ENCODE measurements around the gene KCTD14.
"Not testable (repeated sequence)": the region's sequence is repeated elsewhere in the genome, so short reads cannot be mapped to it uniquely, and the experiment has no call there.

KCTD14 gene

DNA sequence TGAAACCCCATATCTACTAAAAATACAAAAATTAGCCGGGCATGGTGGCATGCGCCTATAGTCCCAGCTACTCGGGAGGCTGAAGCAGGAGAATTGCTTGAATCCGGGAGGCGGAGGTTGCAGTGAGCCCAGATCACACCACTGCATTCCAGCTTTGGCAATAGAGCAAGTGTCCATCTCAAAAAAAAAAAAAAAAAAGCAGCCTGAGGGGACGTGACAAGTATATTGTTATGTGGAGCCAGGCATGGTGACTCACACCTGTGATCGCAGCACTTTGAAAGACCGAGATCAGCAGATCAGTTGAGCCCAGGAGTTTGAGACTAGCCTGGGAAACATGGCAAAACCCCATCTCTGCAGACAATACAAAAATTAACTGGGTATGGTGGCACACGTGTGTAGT is 5.3 kb upstream of the KCTD14 start:
- not testable (repeated sequence) for FAIRE-seq
- peak; percentile 47 for DNase-seq (ENCODE audit: insufficient read length, low spot score)

DNA sequence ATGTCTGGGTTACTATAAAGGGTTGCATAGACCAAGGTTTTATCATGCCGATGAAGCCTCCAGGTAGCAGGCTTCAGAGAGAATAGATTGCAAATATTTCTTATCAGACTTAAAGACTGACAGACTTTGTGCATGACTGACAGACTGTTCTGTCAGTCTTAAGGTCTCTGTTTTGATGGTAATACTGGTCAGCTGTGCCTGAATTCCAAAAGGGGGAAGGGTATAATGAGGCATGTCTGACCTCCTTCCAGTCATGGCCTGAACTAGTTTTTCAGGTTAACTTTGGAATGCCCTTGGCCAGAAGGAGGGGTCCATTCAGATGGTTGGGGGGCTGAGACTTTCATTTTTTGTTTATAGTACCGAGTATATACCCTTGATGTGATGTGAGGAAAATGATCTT is 4.7 kb upstream of the KCTD14 start:
- FAIRE-seq (no peak), DNase-seq (ENCODE audit: insufficient read length, low spot score) (no peak)

DNA sequence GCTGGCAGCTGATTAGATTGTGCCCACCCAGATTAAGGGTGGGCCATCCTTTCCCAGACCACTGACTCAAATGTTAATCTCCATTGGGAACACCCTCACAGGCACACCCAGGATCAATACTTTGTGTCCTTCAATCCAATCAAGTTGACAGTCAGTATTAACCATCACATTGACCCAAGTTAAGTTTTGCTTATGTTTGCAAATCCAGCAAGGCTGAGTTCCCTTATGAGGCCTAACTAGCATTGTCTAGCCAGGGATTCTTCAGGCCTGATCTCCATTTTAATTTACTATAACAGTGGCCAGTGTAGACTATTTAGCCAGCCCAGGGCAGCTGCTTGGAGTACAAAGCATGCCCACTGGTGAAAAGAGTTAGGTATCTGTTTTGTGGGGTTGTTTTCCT is 2.3 kb upstream of the KCTD14 start:
- no peak for DNase-seq (ENCODE audit: insufficient read length, low spot score)
- FAIRE-seq: no peak

DNA sequence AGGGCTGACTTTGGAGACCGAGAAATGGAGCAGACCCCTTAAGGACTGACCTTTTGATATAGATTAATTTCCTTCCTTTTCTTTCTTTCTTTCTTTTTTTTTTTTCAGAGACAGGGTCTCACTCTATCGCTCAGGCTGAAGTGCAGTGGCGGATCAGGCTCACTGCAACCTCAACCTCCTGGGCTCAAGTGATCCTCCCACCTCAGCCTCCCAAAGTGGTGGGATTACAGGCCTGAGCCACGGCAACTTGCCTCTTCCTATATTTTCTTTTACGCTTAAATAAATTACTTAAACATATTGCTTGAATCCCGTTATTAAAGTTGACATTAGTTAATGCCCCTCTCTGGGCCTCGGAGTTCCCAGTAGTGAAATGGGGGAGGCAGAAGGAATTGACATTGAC is 350 bp upstream of the KCTD14 start:
- FAIRE-seq: no peak
- DNase-seq (ENCODE audit: insufficient read length, low spot score): no peak

DNA sequence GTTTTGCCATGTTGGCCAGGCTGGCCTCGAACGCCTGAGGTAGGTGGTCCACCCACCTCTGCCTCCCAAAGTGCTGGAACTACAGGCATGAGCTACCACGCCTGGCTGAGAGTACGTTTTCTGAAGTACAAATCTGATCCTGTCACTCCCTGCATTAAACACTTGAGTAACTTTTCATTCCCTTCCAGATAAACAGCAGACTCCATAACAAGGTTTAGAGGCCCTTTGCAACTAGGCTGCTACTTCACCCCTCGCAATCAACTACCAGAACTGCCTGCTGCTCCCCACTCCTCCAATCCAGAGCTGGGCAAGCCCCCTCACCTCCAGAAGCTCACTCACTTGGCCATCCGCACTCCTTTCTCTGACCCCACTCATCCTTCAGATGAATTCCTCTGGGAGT is 1.5 kb downstream of the KCTD14 start:
- DNase-seq (ENCODE audit: insufficient read length, low spot score) (no peak), FAIRE-seq (no peak)

DNA sequence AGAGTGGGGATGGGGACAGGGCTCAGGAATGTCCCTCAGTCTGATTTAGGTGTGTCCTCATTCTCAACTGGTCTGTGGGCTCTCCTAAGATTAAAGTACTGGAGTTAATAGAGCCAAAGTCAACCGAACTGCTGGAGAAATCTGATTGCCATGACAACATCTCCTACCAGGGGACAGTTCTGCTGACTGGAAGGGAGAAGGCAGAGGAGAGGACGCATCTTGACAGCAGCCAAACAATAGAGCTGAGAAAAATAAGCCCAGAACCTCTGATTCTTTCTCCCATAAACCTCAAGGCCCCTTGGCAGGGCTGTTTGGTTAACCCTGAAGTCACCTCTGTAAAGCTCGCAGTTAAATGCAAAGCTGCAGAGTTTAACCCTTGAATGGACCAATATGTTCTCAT is 2.8 kb downstream of the KCTD14 start:
- DNase-seq (ENCODE audit: insufficient read length, low spot score) (no peak), FAIRE-seq (no peak)

DNA sequence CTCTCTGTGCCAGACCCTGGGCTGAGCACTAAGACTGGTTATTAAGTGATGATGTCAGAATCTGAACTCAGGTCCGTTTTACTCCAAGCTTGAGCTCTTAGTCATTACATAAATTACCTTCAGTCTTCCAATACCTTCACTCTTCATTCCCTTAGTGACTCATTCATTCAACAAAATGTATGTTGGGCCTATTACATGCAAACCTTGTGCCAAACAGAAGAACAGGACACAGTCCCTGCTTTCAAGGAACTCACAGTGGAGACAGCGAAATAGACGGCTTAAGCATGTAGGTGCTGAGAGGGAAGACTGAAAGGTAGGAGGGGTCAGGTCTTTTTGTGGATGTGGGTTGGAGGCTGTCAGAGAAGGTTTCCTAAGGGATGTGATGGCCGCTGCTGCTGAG is 3.3 kb downstream of the KCTD14 start:
- DNase-seq (ENCODE audit: insufficient read length, low spot score): no peak

DNA sequence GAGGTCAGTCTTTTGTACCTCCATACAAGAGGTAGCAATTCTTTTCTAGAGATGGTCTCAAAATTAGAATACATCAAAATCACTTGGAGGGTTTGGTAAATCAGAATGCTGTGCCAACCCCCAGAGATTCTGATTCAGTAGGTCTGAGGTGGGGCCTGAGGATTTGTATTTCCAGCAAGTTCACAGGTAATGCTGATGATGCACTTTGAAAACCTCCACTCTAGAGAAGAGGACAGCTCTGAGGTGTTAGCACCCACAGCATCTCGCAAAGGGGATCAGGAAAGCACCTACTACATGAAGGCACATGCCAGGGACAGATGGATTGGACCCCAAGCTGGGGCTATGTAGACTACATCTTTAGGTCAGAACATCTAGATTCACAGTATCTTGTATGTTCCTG is 7.2 kb downstream of the KCTD14 start:
- DNase-seq (ENCODE audit: insufficient read length, low spot score) (no peak), FAIRE-seq (no peak)

More for the DNA sequence above, 3.3 kb downstream of the KCTD14 start:
- FAIRE-seq: no peak

DNA sequence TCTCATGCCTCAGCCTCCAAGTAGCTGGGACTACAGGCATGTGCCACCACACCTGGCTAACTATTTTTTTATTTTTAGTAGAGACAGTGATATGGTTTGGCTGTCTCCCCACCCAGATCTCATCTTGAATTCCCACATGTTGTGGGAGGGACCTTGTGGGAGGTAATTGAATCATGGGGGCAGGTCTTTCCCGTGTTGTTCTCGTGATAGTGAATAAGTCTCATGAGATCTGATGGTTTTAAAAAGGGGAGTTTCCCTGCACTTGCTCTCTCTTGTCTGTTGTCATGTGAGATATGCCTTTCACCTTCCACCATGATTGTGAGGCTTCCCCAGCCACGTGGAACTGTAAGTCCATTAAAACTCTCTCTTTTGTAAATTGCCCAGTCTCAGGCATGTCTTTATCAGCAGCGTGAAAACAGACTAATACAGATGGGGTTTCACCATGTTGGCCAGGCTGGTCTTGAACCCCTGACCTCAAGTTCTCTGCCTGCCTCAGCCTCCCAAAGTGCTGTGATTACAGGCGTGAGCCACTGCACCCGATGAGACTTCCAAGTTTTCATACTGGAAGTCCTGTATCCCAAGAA is 8.0 kb downstream of the KCTD14 start:
- FAIRE-seq; DNase-seq (ENCODE audit: insufficient read length, low spot score): not testable (repeated sequence)

DNA sequence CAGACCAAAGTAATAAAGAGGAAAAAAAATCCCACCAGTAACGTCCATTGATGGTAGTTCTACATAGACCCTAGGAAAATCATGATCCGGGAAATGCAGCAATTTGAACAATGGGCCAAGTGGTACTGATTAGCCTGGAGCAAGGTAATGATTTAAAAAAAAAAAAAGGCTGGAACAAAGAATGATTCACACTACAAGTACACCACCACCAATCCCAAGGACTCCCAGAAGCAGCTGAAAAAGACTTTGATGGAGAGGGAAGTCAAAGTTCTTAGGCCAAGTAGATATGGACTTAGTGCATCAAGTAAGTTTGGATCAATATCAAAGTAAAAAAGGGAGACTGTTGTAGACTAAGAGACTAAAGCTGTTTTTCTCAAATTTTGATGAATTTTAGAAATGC is 11.8 kb downstream of the KCTD14 start:
- FAIRE-seq (no peak), DNase-seq (ENCODE audit: insufficient read length, low spot score) (no peak)

DNA sequence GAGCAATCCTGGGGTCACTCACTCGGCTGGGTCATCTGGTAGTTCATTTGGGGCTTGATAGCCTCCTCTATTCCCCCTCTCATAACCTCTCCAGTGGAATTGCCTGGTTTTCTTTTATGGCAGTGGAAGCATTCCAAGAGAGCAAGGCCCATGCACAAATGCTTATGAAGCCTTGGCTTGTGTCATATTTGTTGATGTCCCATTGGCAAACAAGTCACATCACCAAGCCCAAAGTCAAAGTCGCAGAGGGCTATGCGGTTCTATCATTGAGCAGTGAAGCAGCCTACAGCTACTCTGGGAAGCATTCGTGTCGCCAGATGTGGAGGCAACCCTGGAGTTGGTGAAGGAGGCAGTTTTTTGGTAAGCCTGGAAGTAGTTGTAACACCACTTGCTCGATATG is 12.3 kb downstream of the KCTD14 start:
- no peak for DNase-seq (ENCODE audit: insufficient read length, low spot score)
- no peak for FAIRE-seq

DNA sequence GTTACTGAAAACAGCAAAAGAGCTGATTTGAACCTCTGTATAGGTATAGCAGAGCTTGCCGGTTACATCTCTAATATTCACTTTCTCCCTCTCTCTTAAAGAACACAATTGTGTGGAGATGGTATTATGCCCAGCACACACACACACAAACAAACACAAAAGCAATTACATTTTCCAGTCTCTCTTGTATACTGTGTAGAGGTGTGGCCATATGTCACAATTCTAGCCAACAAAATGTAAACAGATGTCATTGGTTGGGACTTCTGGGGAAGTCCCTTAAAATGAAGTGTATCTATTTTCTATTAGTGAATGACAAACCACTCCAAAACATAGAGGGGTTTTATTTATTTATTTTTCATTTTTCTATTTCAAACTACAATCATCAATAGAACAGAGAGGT is 12.8 kb downstream of the KCTD14 start:
- FAIRE-seq (no peak), DNase-seq (ENCODE audit: insufficient read length, low spot score) (no peak)

DNA sequence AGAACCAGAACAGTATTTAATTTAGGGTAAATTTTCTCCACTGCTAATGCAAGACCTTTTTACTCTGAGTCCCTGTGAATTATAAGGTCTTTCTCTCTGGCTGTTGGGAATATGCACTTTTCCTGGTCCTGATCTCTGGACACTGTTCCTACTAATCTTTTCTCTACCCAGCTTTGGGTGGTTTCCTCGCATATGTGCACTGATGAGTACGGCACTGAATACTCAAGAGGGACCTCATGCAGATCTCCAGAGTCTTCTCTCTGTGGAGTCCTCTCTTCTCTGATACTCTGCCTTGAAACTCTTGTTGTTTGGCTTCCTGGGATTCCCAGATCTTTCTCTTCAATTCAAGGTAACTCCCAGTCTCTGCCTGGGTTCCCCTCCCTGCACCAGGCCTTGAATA is 14.0 kb downstream of the KCTD14 start:
- FAIRE-seq (no peak), DNase-seq (ENCODE audit: insufficient read length, low spot score) (no peak)

DNA sequence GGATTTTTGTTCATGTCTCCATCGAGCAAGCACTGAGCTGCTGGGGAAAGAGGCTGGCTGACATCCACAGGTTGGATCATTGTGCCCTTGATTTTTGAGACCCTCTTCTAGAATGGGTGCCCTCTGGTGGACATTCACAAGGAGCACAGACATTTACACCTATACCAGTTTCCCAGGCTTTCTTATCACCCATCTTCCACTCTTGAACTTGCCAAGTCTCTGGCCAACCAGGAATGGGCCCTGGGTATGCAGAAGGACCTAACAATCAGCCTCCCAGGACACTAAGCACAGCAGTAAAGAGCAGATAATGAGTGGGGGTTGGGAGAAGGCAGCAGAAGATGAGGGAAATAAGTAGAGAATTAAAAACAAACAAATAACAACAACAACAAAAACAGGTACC is 22.9 kb downstream of the KCTD14 start:
- peak; percentile 75 for DNase-seq (ENCODE audit: insufficient read length, low spot score)
- peak; percentile 23 for FAIRE-seq

DNA sequence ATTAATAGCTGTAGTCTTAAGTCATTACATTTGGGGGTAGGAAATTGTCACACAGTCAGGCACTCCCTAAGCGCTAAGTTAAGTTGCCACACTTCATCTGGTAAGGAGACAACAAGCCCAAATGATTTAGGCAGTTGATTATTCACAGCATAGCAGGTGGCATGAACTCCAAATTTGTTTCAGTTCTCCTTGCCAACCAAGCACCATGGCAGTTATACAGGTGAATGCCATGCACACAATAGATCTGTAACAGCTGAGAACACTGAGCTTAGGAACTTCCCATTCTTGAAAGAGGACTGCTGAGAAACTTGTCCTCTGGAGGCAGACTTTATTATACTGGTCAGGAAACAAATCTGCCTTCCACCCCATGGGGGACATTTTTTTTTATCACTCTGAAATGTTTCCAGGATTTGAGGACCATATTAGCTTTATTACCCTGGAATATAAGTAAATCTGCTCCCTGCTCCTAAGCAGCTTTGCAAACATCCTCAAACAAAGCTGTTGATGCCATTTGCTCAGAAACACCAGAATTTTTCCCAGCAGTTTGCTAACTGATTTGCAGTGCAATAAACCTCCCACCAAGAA is 23.5 kb downstream of the KCTD14 start:
- FAIRE-seq (no peak), DNase-seq (ENCODE audit: insufficient read length, low spot score) (no peak)

DNA sequence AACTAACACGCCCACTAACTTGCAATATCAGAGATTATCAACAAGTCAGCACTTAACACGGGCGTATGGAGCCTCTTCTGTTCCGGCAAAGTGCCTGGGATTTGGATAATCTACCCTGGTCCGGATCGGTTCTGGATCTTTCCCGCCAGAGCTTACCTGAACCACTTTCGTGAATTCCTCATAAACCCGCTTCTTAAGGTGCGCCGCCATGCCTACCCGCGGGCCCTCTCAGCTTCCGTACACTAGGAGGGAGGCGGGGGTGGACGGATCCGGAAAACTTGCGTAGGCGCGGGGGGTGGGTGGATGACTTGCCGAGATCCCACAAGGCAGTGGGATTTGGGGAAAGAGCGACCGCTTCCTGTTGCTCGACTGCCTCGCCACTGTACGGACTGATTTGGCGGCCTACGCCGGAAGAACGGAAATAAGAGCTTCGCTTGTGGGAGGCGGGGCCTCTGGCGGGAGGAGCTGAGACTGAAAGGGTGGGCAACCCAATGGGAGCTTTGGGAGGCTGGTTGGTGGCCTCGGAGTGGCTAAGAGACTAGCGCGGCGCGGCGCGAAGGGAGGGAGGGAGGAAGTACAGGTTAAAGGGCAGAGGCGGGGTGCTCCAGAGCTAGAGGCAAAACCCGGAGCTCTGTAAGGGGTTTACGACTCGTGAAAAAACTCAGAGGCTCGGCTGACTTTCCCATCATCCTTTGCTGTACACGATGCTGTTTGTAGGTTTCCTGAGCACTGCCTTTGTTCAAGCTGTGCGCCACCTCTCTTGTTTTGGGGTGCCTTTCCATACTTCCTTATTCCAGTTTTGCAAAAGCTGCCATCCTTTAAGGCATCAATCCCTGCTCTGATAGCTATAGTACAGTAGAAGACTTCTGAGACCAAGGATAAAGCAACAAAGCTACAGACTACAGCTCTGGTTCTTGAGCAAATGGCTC is 28.4 kb downstream of the KCTD14 start, which contains the start of gene INTS4:
Gene INTS4 (minus strand): TSS at position 235 of the 929 bp plus-strand sequence. CDS start 25 bp downstream, at position 210.
- DNase-seq (ENCODE audit: insufficient read length, low spot score) (peak; percentile 97), FAIRE-seq (peak; percentile 91)

DNA sequence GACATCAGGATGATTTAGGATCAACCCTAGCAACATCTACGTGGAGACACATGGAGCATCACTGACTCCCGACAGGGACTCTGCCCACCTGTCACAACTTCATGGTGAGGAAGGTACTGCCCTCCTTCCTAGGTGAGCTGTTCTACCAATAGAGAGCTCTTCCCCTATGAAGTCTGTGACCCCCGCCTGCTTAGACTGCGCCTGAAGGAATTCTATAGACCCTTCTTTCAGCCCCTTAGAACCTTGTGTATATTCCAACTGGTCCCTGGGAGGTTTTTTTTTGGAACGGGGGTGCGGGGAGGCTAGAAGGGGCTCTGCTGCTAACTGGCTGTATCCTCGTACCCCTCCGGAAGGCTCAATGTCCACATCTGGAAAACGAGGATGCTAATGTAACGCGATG is 29.2 kb downstream of the KCTD14 start:
- FAIRE-seq (no peak), DNase-seq (ENCODE audit: insufficient read length, low spot score) (no peak)

DNA sequence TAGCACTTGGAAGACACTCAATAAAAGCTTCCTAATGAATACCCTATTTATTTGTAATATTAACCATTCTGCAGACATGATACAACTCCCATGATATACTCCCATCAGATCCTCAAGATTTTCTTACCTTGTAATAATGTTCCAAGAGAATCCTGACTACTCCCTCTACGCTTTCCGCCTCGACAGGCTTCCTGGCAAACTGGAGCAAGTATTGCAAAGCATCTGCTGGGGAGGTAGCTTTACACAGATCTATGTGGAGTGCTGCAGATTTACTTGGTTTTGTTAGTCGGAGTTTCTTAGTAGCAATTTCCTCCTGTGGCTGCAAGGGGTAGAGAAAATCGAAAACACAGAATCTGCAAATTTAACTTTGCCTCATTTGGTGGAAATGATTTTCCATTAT is 32.1 kb downstream of the KCTD14 start:
- no peak for FAIRE-seq
- no peak for DNase-seq (ENCODE audit: insufficient read length, low spot score)

DNA sequence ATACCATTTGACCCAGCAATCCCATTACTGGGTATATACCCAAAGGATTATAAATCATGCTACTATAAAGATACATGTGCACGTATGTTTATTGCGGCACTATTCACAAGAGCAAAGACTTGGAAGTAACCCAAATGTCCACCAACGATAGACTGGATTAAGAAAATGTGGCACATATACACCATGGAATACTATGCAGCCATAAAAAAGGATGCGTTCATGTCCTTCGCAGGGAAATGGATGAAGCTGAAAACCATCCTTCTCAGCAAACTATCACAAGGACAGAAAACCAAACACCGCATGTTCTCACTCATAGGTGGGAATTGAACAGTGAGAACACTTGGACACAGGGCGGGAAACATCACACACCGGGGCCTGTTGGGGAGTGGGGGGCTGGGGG is 36.6 kb downstream of the KCTD14 start:
- DNase-seq (ENCODE audit: insufficient read length, low spot score); FAIRE-seq: not testable (repeated sequence)

DNA sequence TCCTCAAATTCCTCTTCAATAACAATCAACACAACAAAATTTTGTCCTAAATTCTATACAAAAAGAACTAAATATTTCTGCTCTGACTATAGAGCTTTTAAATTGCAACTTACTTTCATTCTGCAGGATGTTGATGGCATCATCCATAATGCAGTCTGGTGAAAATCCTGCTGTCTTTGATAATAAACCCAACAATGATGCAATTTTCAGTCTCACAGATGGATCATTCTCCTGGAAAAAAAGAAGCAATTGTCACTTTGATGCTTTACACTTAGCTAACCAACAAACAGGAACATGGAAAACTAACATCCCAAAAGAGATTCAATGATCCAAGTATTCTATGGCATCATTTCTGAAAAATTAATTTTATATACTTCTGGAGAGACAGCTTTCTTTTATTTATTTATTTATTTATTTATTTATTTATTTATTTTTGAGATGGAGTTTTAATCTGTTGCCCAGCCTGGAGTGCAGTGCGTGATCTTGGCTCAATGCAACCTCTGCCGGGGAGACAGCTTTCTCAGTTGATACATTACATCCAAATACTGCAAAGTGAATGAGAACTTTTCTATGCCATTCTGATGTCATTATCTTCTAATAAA is 41.6 kb downstream of the KCTD14 start:
- no peak for DNase-seq (ENCODE audit: insufficient read length, low spot score)
- no peak for FAIRE-seq

DNA sequence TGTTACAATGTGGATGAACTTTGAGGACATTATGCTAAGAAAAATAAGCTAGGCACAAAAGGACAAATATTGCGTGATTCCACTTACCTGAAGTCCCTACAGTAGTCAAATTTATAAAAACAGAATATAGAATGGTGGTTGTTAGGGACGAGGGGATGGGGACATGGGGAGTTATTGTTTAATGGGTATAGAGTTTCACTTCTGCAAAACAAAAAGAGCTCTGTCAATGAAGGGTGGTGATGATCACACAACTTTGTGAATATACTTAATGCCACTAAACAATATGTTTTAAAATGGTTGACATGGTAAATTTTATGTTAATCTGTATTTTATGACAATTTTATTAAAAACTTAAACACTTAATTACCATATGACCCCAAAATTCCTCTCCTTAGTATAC is 54.7 kb downstream of the KCTD14 start:
- FAIRE-seq: no peak
- no peak for DNase-seq (ENCODE audit: insufficient read length, low spot score)
